ENCODE results near the gene CEMP1.
"Not testable (repeated sequence)": the region's sequence is repeated elsewhere in the genome, so short reads cannot be mapped to it uniquely, and the experiment has no call there.

Gene CEMP1, protein sequence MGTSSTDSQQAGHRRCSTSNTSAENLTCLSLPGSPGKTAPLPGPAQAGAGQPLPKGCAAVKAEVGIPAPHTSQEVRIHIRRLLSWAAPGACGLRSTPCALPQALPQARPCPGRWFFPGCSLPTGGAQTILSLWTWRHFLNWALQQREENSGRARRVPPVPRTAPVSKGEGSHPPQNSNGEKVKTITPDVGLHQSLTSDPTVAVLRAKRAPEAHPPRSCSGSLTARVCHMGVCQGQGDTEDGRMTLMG

DNA sequence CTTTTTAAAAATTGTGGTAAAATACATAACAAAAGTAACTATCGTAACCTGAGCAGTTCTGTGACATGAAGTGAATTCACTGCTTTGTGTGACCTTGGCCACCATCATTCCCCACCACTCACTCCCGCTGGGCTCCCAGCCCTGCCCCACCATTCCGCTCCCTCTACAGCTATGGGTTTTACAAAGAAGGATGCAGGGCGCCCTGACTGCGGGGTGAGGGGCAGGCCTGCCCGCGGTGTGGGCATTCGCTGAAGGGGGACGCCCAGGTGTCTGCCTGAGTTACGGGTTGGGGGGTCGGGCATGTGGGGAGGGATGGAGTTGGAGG is at the start of gene CEMP1:
Gene CEMP1 (minus strand): TSS at position 38 of the 325 bp plus-strand sequence. CDS start 335 bp downstream, outside the sequence.
- DNase-seq, result no peak

DNA sequence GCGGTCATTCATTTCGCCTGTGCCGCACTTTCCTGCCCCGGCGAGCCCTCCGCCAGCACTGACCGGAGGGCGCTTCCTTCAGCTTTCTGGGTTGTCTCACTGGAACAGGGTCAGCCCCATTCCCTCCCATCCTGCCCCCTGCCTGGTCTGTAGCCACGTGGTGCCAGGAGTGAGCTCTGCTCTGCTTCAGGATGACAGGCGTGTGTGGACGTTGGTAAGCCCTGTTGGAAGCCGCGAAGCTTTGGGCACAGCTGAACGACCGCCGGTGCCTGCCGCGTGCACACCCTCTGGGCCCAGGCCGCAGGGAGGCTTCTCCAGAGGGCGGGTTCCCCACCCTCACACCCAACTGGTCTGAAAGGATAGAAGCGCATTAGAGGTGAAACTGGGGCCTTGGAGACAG is 49.6 kb upstream of the CEMP1 start:
- not testable (repeated sequence) for DNase-seq

DNA sequence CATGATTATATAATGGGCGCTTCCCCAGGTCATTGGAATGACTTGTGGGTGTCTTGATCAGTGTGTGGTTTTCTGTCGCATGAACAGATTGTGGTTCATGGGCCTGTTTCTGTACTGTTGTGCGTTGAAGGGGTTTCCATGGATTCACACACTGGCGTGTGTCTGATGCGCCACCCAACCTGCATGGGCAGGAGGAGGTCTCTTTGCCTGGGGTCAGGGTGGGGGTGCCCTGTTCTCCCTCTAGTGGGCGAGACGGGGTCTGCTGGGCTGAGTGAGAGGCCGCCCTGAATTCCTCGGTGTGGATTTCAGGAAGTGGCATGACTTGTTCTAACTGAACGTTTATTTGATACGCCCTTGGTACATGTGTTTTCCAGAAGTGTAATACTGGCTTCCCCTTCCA is 48.9 kb upstream of the CEMP1 start:
- DNase-seq, result not testable (repeated sequence)

DNA sequence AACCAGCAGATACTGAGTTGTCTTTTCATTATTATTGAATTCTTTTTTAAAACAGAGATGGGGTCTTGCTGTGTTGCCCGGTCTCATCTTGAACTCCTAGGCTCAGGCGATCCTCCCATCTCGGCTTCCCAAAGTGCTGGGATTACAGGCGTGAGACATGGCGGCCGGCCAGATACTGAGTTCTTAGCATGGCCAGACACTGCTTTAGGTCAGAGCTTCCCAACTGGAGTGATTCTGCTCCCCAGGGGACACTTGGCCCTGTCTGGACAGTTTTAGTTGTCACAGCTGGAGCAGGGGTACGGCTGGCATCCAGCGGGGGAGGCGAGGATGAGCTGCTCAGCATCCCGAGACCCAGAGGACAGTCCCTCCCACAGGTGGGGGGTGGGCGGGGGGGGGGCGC is 47.7 kb upstream of the CEMP1 start:
- DNase-seq, result not testable (repeated sequence)

DNA sequence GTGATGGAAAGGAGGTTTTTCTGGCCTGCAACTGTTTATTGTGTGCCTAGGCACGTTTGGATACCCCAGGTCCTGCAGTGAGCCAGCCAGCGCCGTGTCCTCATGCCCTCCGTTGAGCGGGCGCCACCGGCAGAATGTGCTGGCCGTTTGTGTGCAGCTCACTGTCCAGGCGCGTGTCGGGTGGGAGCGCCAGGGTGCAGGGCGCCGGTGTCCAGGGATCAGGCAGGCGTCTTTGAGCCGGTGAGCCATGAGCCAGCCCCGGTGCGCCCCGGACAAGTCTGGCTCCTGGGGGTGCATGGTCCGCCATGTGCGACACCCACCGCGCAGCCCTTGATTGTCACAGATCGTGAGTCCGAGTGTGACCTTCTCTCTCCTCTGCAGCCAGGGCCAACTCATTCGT is 45.8 kb upstream of the CEMP1 start:
- not testable (repeated sequence) for DNase-seq

DNA sequence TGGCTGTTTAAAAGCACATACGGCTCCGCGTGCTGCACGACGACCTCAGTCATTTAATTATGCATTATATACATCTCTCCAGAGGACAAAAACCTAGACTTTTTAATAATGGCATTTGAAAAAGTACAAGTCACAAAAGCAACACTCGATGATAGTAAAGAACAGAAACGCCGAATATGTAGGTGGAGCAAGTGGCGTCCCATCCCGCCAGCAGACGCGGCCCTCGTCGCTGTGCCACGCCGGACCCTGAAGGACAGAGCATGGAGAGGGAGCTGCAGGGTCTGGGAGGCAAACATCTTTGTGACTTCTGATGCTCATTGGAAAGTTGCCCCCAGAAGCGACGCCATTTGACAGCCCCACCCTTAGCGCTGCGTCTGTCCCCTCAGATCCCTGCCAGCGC is 44.6 kb upstream of the CEMP1 start:
- DNase-seq, result not testable (repeated sequence)

DNA sequence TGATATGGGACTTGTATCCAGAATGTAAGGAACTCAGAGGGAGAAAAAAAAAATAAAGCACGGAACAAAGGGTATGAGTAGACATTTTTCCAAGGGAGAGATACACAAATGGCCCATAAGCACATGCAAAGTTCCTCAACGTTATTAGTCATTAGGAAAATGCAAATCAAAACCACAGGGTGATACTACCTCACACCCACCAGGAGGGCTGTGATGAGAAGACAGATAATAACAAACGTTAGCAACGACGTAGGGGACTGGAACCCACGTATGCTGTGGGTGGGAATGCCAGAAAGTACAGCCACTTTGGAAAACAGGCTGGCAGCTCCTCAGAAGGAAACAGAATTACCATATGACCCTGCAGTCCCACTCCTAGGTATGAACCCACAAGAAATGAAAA is 41.5 kb upstream of the CEMP1 start:
- not testable (repeated sequence) for DNase-seq

DNA sequence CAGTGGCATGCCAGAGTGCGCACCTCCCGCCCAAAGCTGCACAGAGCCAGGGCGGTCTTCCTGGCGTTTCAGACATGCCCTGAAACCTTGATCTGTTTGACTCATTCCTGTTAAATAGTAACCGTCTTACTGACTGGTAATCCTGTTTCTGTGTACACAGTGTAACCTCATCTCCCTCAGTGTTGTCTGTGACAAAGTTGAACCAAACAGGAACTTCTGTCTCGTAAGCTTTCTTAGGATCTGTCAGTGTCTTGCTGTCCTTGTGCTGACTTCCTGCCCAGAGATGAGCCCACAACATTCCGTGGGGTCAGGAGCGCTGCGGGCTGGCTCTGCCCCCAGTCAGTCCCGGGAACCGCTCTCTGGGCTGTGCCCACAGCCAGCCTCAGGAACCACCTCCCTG is 37.4 kb upstream of the CEMP1 start:
- DNase-seq, result not testable (repeated sequence)

DNA sequence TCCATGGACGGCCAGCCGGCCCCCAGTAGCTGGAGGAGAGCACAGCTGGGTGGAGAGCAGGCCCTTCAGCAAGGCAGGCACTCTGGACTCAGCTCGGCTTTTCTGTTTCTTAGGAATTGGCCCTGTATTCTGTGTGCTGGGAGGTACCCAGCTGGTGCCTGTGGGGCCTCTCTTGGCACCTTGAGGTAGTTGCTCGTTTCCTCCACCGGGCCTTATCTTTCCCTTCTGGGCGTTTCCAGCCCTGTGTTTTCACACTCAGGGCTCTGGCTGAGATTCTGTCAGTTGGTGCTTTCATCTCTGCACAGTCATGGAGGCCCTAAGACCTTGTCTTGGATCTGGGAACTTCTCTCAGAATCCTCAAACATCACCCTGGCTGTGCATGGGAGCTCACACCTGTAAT is 36.3 kb upstream of the CEMP1 start:
- not testable (repeated sequence) for DNase-seq

DNA sequence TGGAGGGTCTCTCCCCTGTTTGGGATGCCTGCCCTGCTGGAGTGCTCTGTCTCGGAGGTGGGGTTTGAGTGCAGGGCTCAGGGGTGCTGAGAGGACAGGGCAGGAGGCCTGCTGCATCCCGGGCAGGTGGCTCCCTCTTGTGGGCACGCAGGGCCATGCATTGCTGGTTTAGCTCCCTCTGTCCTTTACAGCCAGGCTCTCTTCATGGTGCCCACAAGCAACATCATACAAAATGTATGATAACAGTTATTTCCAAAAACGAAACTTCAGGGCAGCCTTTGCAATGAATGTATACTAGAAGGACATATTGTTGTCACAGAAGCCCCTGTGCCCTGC is 29.6 kb upstream of the CEMP1 start:
- not testable (repeated sequence) for DNase-seq

DNA sequence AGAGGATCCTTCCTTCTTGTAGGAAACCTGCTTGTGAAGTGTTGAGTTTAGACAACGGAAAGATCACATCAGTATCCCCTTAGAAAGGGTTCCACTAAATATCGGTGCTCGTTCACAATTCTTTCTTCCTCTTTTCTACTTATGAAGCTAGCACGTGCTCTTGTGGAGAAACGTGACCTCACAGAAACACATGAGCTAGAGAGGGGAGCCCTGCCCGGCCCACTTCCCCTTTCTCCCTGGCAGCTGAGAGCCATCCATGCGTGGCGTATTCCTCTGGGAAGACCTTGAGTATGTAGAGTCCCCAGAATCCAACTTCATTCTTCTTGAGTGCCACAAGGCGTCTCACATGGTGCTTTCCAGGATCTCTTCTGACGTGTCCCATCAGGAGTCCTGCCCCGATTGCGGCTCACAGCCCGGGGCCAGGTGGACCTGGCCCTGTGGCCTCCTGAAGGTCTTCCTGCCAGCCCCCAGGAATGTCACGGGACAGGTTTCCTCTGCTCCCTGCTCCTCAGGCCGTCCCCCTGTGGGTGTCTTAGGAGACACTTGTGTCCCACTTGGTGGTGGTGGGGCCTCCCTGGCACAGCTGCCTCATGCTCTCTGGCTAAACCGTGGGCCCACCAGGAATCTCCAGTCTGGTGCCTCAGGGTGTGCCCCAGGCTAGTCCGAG is 29.1 kb upstream of the CEMP1 start:
- DNase-seq, result not testable (repeated sequence)

DNA sequence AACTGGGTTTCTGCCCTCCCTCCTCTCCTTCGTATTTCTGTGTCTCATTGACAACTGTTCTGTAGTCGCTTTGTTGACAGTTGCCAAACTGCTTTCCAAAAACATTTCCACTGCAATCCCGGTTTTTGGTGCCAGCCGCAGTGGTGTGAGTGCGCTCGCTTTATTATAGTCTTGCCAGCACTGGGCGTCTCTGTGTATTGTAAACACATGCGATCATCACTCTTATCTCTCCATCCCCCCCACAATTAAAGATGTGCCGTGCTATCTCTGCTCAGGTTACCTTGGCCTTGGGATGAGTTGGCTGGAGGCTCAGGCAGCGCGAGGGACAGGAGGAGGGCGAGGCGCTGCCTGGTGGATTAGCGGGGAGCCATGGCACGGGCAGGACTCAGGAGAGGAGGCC is 25.9 kb upstream of the CEMP1 start:
- not testable (repeated sequence) for DNase-seq

DNA sequence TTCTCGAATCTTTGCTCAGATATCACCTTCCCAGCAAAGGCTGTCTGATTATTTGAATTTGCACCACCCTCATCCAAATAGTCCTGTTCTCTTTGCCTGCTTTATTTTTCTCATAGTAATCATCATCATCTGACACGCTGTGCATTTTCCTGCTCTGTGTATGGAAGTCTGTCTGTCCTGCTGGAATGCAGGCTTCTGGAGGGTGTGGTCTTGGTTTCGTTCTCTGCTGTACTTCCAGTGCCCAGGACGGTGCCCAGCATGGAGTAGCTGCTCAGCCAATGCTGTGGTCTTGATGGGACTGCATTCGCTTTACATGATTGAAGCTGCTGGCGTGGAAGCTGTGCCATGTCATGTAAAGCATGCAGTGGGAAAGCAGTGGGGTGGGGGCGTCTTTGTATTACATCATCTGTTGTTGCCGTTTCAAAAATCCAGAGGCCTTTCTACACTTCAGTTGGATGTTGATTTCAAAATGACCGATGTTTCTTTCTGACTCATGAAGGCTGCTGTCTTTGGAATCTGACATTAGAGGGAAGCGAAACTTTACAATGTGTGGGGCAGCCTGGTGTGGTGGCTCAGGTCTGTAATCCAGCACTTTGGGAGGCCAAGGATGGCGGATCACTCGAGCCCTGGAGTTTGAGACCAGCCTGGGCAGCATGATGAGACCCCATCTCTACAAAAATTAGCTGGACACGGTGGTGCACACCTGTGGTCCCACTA is 23.7 kb upstream of the CEMP1 start:
- DNase-seq, result not testable (repeated sequence)

DNA sequence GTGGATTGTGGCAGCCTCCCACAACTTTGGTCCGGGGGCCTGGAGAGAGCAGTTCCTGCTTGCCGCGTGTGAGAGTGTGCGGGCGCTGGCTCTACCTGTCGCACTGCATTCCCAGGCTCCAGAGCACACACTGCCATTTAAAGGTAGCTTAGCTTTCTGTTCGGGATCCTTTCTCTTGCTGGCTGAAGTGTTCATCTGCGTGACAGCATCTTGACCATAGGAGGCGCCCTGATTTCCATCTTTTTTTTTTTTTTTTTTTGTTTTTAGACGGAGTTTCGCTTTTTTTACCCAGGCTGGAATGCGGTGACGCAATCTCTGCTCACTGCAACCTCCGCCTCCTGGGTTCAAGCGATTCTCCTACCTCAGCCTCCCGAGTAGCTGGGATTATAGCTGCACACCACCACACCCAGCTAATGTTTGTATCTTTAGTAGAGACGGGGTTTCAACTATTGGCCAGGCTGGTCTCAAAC is 20.2 kb upstream of the CEMP1 start:
- DNase-seq, result not testable (repeated sequence)

DNA sequence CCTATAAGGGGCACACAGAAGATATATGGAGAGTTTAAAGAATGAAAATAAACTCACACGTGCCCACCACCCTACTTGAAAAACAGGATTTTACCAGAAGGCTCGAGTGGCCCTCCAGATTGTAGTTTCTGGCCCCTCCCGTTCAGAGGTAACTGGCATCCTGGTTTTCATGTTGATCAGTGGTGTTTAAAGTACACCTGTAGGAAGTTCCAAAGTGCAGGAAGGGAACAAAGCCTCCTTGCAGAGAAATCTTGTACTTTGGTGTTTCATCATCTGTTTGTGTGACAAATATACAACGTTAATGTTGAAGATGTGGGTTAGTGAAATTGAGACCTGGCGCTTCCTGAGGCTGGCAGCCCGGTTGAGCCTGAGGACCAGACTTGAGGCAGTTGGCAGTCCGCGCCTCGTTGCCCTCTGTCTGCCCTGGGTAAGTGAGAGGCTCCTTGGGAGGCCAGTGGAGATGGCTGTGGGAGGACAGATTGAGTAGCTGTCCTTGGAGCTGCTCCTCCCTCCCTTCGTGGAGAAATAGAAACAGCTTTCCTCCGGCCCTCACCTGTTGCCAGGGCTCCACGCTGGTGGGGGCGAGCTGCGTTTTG is 19.2 kb upstream of the CEMP1 start:
- not testable (repeated sequence) for DNase-seq

DNA sequence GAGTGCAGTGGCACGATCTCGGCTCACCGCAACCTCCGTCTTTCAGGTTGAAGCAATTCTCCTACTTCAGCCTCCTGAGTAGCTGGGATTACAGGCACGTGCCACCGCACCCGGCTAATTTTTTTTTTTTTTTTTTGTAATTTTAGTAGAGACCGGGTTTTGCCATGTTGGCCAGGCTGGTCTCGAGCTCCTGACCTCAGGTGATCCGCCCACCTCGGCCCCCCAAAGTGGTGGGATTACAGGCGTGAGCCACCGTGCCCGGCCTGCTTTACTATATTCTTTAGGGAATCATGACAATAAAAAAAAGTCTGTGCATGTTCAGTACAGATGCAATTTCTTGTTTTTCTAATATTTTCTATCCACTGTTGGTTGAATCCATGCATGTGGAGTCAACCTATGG is 12.6 kb upstream of the CEMP1 start:
- not testable (repeated sequence) for DNase-seq

DNA sequence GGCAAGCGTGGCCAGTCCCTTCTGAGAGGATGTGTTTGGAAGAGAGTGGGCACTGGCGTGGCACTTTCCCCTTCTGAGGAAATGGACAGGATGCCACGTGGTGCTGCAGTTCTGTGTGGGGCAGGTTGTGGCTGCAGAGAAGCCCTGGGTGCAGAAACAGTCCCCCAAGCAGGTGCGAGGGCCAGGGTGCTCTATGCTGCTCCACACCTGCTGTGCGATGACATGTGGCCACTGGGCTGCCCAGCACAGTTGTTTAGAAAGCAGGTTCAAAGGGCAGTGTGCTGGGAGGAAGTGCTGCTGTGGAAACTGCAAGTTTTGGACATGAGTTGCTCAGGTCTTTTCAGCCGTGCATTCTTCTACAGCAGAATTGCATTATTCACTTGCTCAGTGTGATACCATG is 10.2 kb upstream of the CEMP1 start:
- not testable (repeated sequence) for DNase-seq

DNA sequence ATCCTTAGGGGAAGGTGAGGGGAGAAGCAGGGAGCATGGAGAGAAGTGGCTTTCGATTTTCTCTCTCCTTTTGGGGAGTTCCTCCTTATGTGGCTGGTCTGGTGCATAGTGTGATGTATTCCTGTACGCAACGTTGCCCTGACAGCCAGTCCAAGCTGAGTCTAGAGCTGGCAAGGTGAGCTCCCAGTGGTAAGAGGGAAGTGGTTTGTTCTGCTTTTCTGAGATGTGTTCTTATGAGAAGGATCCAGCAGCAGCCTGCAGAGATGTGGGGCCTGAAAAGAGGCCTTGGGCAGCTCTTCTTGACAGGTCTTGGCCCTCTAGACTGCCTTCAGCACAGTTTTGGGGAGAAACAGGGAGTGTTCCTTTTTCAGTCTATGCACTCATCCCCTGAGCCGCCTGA is 9.7 kb upstream of the CEMP1 start:
- not testable (repeated sequence) for DNase-seq

DNA sequence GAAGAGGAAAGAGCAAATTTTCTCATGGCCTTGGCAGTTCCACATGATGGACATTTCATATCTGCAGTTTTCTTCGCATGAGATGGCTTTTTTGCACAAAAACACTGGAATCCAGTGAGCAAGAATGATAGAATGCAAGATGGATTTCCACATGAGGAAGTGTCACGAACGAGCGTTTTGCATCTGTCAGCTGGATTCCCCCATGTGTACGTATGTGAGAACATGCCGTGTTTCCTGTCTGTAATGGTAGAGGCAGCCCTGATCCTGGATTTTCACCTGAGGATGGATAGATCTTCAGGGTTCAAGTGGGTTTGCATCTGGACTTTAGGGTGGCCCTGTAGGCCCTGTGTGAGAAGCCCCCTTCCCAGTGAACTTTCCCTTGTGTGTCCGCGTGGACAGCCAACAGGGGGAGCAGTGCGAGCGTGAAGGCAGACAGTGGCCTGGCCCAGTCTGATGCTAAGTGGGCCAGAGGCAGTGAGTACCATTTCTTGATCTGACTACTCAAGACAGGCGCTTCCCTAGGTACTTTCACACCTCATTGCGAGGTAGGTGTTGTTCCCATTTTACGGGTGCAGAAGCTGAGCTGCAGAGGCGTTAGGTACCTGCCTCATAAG is 8.7 kb upstream of the CEMP1 start:
- DNase-seq, result peak; percentile 33

DNA sequence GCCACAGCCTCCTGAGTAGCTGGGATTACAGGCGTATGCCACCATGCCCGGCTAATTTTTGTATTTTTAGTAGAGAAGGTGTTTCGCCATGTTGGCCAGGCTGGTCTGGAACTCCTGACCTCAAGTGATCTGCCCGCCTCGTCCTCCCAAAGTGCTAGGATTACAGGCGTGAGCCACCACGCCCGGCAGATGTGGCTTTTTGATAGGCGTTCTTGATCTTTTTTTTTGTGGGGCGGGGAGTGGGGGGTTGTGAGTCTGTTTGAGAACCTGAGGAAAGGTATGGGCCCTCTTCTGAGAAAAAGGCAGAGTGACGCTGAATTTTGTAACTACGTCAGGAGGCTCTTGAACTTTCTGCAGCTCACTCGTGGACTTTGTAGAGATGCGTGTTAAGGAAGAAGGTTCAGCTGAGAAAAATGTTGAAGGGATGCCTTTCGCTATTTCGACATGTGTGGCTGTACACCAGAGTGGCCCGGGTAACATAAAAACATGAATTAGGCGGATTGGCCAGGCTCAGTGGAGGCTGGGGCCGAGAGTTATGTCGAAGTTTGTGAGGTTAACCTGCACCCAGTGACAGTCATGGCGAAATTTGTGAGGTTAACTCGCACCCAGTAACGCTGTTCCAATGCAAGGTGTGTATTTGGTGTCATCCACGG is 8.1 kb upstream of the CEMP1 start:
- not testable (repeated sequence) for DNase-seq

DNA sequence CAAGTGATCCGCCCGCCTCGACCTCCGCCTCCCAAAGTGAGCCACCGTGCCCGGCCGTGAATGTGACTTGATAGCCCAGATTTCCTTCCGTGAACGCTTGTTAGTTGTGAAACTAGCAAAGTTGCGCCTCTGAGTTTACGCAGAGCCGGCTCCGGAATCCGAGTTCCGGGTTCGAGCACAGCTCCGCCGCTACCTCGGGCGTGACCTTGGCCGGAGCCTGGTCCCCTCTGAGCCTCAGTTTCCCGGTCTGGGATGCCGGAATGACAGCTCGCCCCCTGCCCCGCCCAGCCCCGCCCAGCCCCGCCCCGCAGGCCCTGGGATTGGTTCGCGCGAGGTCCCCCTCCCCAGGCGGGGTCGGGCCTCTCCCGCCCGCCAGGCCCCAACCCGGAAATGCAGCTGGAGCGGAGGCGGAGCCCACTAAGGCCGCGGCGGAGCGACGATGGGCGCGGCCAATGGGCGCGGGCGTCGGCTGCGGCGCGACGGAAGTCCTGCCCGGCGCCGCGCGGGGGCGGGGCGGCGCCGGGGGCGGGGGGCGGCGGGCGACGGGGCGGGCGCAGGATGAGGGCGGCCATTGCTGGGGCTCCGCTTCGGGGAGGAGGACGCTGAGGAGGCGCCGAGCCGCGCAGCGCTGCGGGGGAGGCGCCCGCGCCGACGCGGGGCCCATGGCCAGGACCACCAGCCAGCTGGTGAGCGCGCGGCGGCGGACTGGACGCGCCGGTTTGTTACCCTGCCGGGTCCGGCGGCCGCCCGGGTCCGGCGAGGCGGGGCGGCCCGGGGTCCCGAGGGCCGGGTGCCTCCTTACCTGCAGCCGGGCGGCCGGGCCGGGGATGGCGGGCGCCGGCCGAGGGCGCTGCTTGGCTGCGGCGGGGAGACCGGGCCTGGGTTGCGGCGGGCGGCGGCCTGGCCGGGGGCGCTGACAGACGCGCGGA is 6.5 kb upstream of the CEMP1 start, which contains the start of gene PDPK1:
Gene PDPK1 (plus strand): TSS at position 571 of the 929 bp plus-strand sequence. CDS start 92 bp downstream, at position 663.
- DNase-seq, result peak; percentile 94

Measured in stimulated activated naive CD4-positive, alpha-beta T cell treated with Interleukin-2 at 50 U/mL for 16 hours (primary cell).